Adrenal gland (tissue), 12 donors: ENCODE data around the gene HTR7. TPM values are rescaled to one million over a fixed set of nuclear protein-coding genes. Genes with fewer than 3 reads are reported as not detected.

ENCODE experiments used
- DNase-seq, 7 donors: peaks; one replicate each; pipeline ENCODE4 v3.0.0-alpha.2; 2019 to 2020
- H3K27ac ChIP-seq, 5 donors: fragments of 200-600 bp; sonication (generic) in 4 of 5; 1 replicate in 3 of 5; 2 replicates in 2 of 5; pipeline versions ENCODE4 v1.5.1 to v1.8.0; 2016 to 2020; ENCODE audit warnings: mild to moderate bottlenecking in 1 of 5
- H3K27me3 ChIP-seq: fragments of 200-600 bp; 2 replicates; pipeline ENCODE4 v1.8.0; 2021
- H3K36me3 ChIP-seq, 2 donors: fragments of 200-600 bp; replicated peaks in 1 of 2; 1 replicate in 1 of 2; 2 replicates in 1 of 2; pipeline versions ENCODE4 v1.5.1 to v1.8.0; 2018 to 2022
- H3K4me1 ChIP-seq, 2 donors: fragments of 200-600 bp; replicated peaks in 1 of 2; 1 replicate in 1 of 2; 2 replicates in 1 of 2; pipeline versions ENCODE4 v1.5.1 to v1.8.0; 2018 to 2021
- H3K4me3 ChIP-seq, 4 donors: fragments of 200-600 bp; sonication (generic) in 3 of 4; one replicate each; pipeline ENCODE4 v1.5.1; 2016 to 2018
- H3K9me3 ChIP-seq, 3 donors: fragments of 200-600 bp; sonication (generic) in 1 of 3; replicated peaks in 1 of 3; 1 replicate in 2 of 3; 2 replicates in 1 of 3; pipeline versions ENCODE4 v1.5.1 to v1.8.0; 2016 to 2021
- POLR2A ChIP-seq, 2 donors: fragments of 450-650 bp; IDR thresholded peaks; one replicate each; pipeline ENCODE4 v1.6.1; 2017; ENCODE audit warnings: antibody characterized with exemption in 2 of 2, mild to moderate bottlenecking in 2 of 2, moderate library complexity in 1 of 2
- WGBS, 4 donors: extraction: QIAGEN DNeasy Blood & Tissue Kit in 2 of 4; methylation state at CpG; one replicate each; pipeline versions ENCODE4 v1.1.5 to v1.1.7; 2013 to 2017; 5-methylcytosine and 5-hydroxymethylcytosine counted together
- intact Hi-C, 2 donors: fragments of 100-400 bp; cut with DNase I; formaldehyde crosslinking; loops; one replicate each; pipeline versions ENCODE4 v1.14.1 to v1.15.0; 2022 to 2023
- polyA plus RNA-seq, 3 donors: library from polyadenylated mRNA; stranded (reverse); fragments of 200-250 nt in 2 of 3; fragments of 350-450 nt in 1 of 3; fragmentation: Illumina TruSeq in 1 of 3; extraction: RNeasy Lipid Tissue Mini Kit (QIAGEN cat#74804) in 1 of 3; gene quantifications; one replicate each; pipeline ENCODE4 v1.2.3, GENCODE V29; 2013 to 2014
- total RNA-seq, 9 donors: library from RNA; depleted of rRNA in 4 of 9; stranded (reverse); fragments of >200 nt in 4 of 9; fragments of 120-200 nt in 1 of 9; fragmentation: NEBNext Ultra II Directional in 1 of 9; extraction: Animal tissue kit (Norgen Biotek cat#: 25700) in 1 of 9; gene quantifications; one replicate each; pipeline versions ENCODE4 v1.1.0 to v1.2.4, GENCODE V29; 2013 to 2023
- TF ChIP-seq, protein P1 (sequence below), 6 experiments: fragments of 450-650 bp in 4 of 6; fragments of 200-600 bp in 2 of 6; sonication (generic) in 1 of 6; IDR thresholded peaks; 1 replicate in 5 of 6; 2 replicates in 1 of 6; pipeline versions ENCODE4 v1.5.1 to v1.8.0; 2016 to 2021; ENCODE audit warnings: antibody characterized with exemption in 6 of 6, mild to moderate bottlenecking in 2 of 6, moderate library complexity in 1 of 6
- donor health status: healthy with polysubstance abuse.
- donor health status: Bipolar disorder and iron deficiency.
- donor health status: DM: yes; HTN: yes; CAD: no.
- donor health status: DM: no; HTN: no; CAD: no.
- donor health status: DM: no; HTN: no; CAD: no.
- donor health status: DM: yes; HTN: yes; CAD: no.

HTR7 gene
- total and polyA plus RNA-seq, 12 donors, result 0.03 to 0.50 (median 0.35) TPM; not detected in 1

DNA sequence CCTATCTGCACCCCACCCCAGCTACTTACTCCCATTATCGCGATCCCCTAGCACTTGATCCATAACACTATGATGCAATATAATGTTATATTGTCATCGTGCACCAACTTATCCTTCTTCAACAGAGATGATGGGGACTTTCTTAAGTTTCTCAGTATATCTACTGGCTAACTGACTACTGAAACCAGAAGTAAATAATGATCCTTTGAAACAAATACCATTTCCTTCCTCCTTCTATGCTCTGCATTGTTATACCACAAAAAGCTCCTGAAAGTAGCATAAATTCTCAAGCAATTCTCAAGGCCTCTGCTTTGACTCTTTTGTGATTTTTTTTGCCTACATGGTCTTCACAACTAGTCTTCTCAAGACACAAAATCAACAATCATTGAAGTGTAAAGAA is 68.9 kb downstream of the HTR7 start:
- no peak for TF ChIP-seq POLR2A (IDR thresholded peaks at IDR 0.05)
- H3K36me3 ChIP-seq, result no peaks in the 10 kb centered on the region
- no peaks in the 10 kb centered on the region for H3K4me1 ChIP-seq
- no peak overlapping the region for H3K4me3 ChIP-seq
- intact Hi-C loops, result loop anchor here in 1 of 2 donors (10.0 kb wide), 1 partner anchor 994 kb away; no protein-coding TSS in a partner anchor
- H3K27ac ChIP-seq, result no peak overlapping the region
- H3K27me3 ChIP-seq, result peaks cover 4% of the 10 kb centered on the region
- H3K9me3 ChIP-seq, result no peaks in the 10 kb centered on the region
- no peak for DNase-seq
- 45 to 84% (median 47%) methylated on average over 3 of the region's 3 CpGs for WGBS, 4 donors

DNA sequence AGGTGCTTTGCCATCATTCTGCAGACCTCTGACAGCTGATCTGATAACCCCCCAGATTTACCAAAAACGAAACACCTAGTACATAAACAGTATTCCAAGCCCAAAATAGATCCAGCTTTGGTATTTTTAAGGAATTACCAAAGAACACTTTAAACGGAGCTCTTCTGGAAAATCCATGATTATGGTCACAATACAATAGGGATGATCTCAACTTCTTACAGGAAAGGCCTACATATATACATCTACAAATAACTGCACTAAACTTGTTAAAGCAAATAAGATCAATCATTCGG is 69.7 kb downstream of the HTR7 start:
- H3K27ac ChIP-seq, result no peak overlapping the region
- peaks cover 4% of the 10 kb centered on the region for H3K27me3 ChIP-seq
- no peak for DNase-seq
- H3K36me3 ChIP-seq, result no peaks in the 10 kb centered on the region
- intact Hi-C loops, result loop anchor here in 1 of 2 donors (10.0 kb wide), 1 partner anchor 993 kb away; no protein-coding TSS in a partner anchor
- H3K4me3 ChIP-seq, result no peak overlapping the region
- no peaks in the 10 kb centered on the region for H3K9me3 ChIP-seq
- TF ChIP-seq, protein P1, sequence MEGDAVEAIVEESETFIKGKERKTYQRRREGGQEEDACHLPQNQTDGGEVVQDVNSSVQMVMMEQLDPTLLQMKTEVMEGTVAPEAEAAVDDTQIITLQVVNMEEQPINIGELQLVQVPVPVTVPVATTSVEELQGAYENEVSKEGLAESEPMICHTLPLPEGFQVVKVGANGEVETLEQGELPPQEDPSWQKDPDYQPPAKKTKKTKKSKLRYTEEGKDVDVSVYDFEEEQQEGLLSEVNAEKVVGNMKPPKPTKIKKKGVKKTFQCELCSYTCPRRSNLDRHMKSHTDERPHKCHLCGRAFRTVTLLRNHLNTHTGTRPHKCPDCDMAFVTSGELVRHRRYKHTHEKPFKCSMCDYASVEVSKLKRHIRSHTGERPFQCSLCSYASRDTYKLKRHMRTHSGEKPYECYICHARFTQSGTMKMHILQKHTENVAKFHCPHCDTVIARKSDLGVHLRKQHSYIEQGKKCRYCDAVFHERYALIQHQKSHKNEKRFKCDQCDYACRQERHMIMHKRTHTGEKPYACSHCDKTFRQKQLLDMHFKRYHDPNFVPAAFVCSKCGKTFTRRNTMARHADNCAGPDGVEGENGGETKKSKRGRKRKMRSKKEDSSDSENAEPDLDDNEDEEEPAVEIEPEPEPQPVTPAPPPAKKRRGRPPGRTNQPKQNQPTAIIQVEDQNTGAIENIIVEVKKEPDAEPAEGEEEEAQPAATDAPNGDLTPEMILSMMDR (IDR thresholded peaks at IDR 0.05), result no peak
- TF ChIP-seq POLR2A (IDR thresholded peaks at IDR 0.05), result no peak
- H3K4me1 ChIP-seq, result no peaks in the 10 kb centered on the region
- 55 to 76% (median 58%) methylated on average over 3 of the region's 3 CpGs for WGBS, 4 donors

- Histone ChIP-seq H3K27ac (no peak overlapping the region), H3K27me3 (peaks cover 4% of the 10 kb centered on the region), H3K9me3 (no peaks in the 10 kb centered on the region), H3K36me3 (no peaks in the 10 kb centered on the region), H3K4me3 (no peak overlapping the region), H3K4me1 (no peaks in the 10 kb centered on the region)
- TF ChIP-seq, protein P1 (IDR thresholded peaks at IDR 0.05), result peak; percentile 50 to 80 (median 56)
- TF ChIP-seq POLR2A (IDR thresholded peaks at IDR 0.05), result no peak
- intact Hi-C loops, result loop anchor here in 1 of 2 donors (10.0 kb wide), 1 partner anchor 993 kb away; no protein-coding TSS in a partner anchor
- 52 to 67% (median 54%) methylated on average over 9 of the region's 9 CpGs for WGBS, 4 donors
- peak in 6 of 7 donors; percentile 28 to 65 (median 44) for DNase-seq
These were observed 70.2 kb downstream of the HTR7 start for GRCh38 chr10:90787393-90788198.

GRCh38 chr10:90785782-90786181 is 72.1 kb downstream of the HTR7 start:
- Histone ChIP-seq H3K36me3 (no peaks in the 10 kb centered on the region), H3K27me3 (peaks cover 4% of the 10 kb centered on the region), H3K9me3 (no peaks in the 10 kb centered on the region), H3K4me1 (no peaks in the 10 kb centered on the region), H3K27ac (no peak overlapping the region), H3K4me3 (no peak overlapping the region)
- TF ChIP-seq, protein P1 (IDR thresholded peaks at IDR 0.05), result no peak
- no peak for TF ChIP-seq POLR2A (IDR thresholded peaks at IDR 0.05)
- WGBS, 4 donors, result 64 to 75% (median 71%) methylated on average over 4 of the region's 4 CpGs
- intact Hi-C loops, result loop anchor here in 1 of 2 donors (10.0 kb wide), 1 partner anchor 991 kb away; no protein-coding TSS in a partner anchor
- DNase-seq, result no peak
